Right lobe of liver (tissue), 4 donors: Measurements from ENCODE around the gene RCC2.
"Not testable (repeated sequence)": the region's sequence is repeated elsewhere in the genome, so short reads cannot be mapped to it uniquely, and the experiment has no call there.

Experiments used
- CTCF ChIP-seq, 4 donors: fragments of 200-600 bp in 3 of 4; fragments of 450-650 bp in 1 of 4; IDR thresholded peaks; one replicate each; pipeline versions ENCODE4 v1.5.1 to v1.8.0; 2016 to 2022; ENCODE audit warnings: antibody characterized with exemption in 4 of 4, mild to moderate bottlenecking in 2 of 4
- POLR2A ChIP-seq: fragments of 450-650 bp; IDR thresholded peaks from one replicate; pipeline ENCODE4 v1.6.1; 2017; ENCODE audit warnings: antibody characterized with exemption, mild to moderate bottlenecking
- donor health status: DM: no; HTN: no; CAD: no.
- donor health status: DM: no; HTN: no; CAD: no.
- donor health status: DM: no; HTN: yes; CAD: no.

GRCh38 chr1:17481981-17482380 is 42.5 kb upstream of the RCC2 start:
- TF ChIP-seq POLR2A; CTCF (IDR thresholded peaks at IDR 0.05): not testable (repeated sequence)
